Left lung (tissue), 10 donors: ENCODE measurements around the gene UBE3B. TPM values are rescaled to one million over a fixed set of nuclear protein-coding genes. Genes with fewer than 3 reads are reported as not detected.
A peak's percentile ranks its signal among the peaks of the same experiment; 100 is the strongest.

ENCODE experiments used
- ATAC-seq: fragments of 200-7000 bp; cut with Tn5 transposase; one replicate; pipeline ENCODE4 v1.9.1; 2020; ENCODE audit warnings: moderate library complexity
- DNase-seq, 4 donors: peaks; one replicate each; pipeline ENCODE4 v3.0.0-alpha.2; 2013 to 2020
- H3K27ac ChIP-seq, 2 donors: fragments of 200-600 bp; sonication (generic) in 1 of 2; one replicate each; pipeline versions ENCODE4 v1.5.0 to v1.8.0; 2020 to 2021
- H3K27me3 ChIP-seq, 2 donors: fragments of 200-600 bp; sonication (generic) in 1 of 2; one replicate each; pipeline versions ENCODE4 v1.5.0 to v1.8.0; 2020 to 2021
- H3K36me3 ChIP-seq, 2 donors: fragments of 200-600 bp; sonication (generic) in 1 of 2; one replicate each; pipeline versions ENCODE4 v1.5.0 to v1.8.0; 2020 to 2021
- H3K4me1 ChIP-seq, 2 donors: fragments of 200-600 bp; one replicate each; pipeline ENCODE4 v1.8.0; 2021
- H3K4me3 ChIP-seq, 2 donors: fragments of 200-600 bp; sonication (generic) in 1 of 2; one replicate each; pipeline versions ENCODE4 v1.5.0 to v1.8.0; 2020 to 2021; ENCODE audit warnings: mild to moderate bottlenecking in 1 of 2
- H3K9me3 ChIP-seq, 2 donors: fragments of 200-600 bp; sonication (generic) in 1 of 2; one replicate each; pipeline versions ENCODE4 v1.5.0 to v1.8.0; 2020 to 2021
- CTCF ChIP-seq, 2 donors: fragments of 200-600 bp; sonication (generic) in 1 of 2; IDR thresholded peaks; one replicate each; pipeline versions ENCODE4 v1.5.0 to v1.8.0; 2021; ENCODE audit warnings: antibody characterized with exemption in 2 of 2
- intact Hi-C, 2 donors: fragments of 100-400 bp; cut with DNase I; formaldehyde crosslinking; loops; one replicate each; pipeline versions ENCODE4 v1.11.2 to v1.14.2; 2022
- polyA plus RNA-seq, 6 donors: library from polyadenylated mRNA; unstranded; fragments of 120-200 nt; gene quantifications; one replicate each; pipeline ENCODE4 v1.2.1, GENCODE V29; 2013; ENCODE audit not compliant: insufficient read length in 6 of 6
- total RNA-seq, 2 donors: library from RNA; stranded (reverse); fragmentation: NEBNext Ultra II Directional; extraction: Animal tissue kit (Norgen Biotek cat#: 25700); gene quantifications; one replicate each; pipeline ENCODE4 v1.2.1, GENCODE V29; 2021
- donor health status: DM: no; HTN: yes; CAD: no.
- donor health status: DM: no; HTN: no; CAD: no.

Gene UBE3B
- total and polyA plus RNA-seq, 8 donors = 30.5 to 42.5 (median 34.3) TPM

- Histone ChIP-seq H3K36me3 (peaks cover 0 to 41% of the 10 kb centered on the region in 2 donors), H3K9me3 (no peaks in the 10 kb centered on the region), H3K27me3 (no peaks in the 10 kb centered on the region), H3K4me3 (peak within 1 kb of the TSS; percentile 75 to 82), H3K4me1 (peaks cover 5 to 14% of the 10 kb centered on the region in 2 donors), H3K27ac (peak within 1 kb of the TSS; percentile 81 to 87)
- no peak for TF ChIP-seq CTCF (IDR thresholded peaks at IDR 0.05)
- ATAC-seq = peak; percentile 98
- DNase-seq = peak; percentile 97 to 99 (median 98)
- intact Hi-C loops = no loop called here
These were observed 95.8 kb downstream of the UBE3B start, which contains the start of the genes MMAB and MVK for GRCh38 chr12:109573029-109573913. TSS of gene MMAB (minus strand) at chr12:109573504. CDS start at chr12:109573480, 24 bp downstream. TSS of gene MVK (plus strand) at chr12:109573794. CDS start at chr12:109574823, 1,029 bp downstream.

GRCh38 chr12:109573914-109574244 is 96.4 kb downstream of the UBE3B start:
- peaks cover 5 to 14% of the 10 kb centered on the region in 2 donors for H3K4me1 ChIP-seq
- H3K27me3 ChIP-seq = no peaks in the 10 kb centered on the region
- ATAC-seq = no peak
- H3K4me3 ChIP-seq = peak overlapping the region; percentile 75 to 82
- no peak for TF ChIP-seq CTCF (IDR thresholded peaks at IDR 0.05)
- H3K27ac ChIP-seq = peak overlapping the region in 1 of 2 donors; percentile 87
- intact Hi-C loops = no loop called here
- H3K9me3 ChIP-seq = no peaks in the 10 kb centered on the region
- DNase-seq = no peak
- peaks cover 0 to 41% of the 10 kb centered on the region in 2 donors for H3K36me3 ChIP-seq

- ATAC-seq (no peak), DNase-seq (no peak)
- H3K9me3 ChIP-seq = no peaks in the 10 kb centered on the region
- peaks cover 5 to 14% of the 10 kb centered on the region in 2 donors for H3K4me1 ChIP-seq
- H3K36me3 ChIP-seq = peaks cover 0 to 50% of the 10 kb centered on the region in 2 donors
- TF ChIP-seq CTCF (IDR thresholded peaks at IDR 0.05) = no peak
- no peak overlapping the region for H3K4me3 ChIP-seq
- H3K27ac ChIP-seq = no peak overlapping the region
- intact Hi-C loops = no loop called here
- H3K27me3 ChIP-seq = no peaks in the 10 kb centered on the region
These were observed 98.2 kb downstream of the UBE3B start for GRCh38 chr12:109575683-109576082.

GRCh38 chr12:109577311-109577710 is 99.9 kb downstream of the UBE3B start:
- DNase-seq = no peak
- Histone ChIP-seq H3K27me3 (no peaks in the 10 kb centered on the region), H3K4me1 (peaks cover 5 to 24% of the 10 kb centered on the region in 2 donors), H3K36me3 (peaks cover 0 to 65% of the 10 kb centered on the region in 2 donors), H3K9me3 (no peaks in the 10 kb centered on the region), H3K4me3 (no peak overlapping the region), H3K27ac (no peak overlapping the region)
- intact Hi-C loops = no loop called here
- TF ChIP-seq CTCF (IDR thresholded peaks at IDR 0.05) = no peak
- ATAC-seq = no peak

GRCh38 chr12:109578330-109578927 is 101.0 kb downstream of the UBE3B start:
- DNase-seq (no peak), ATAC-seq (no peak)
- Histone ChIP-seq H3K4me1 (peaks cover 0 to 20% of the 10 kb centered on the region in 2 donors), H3K9me3 (no peaks in the 10 kb centered on the region), H3K27me3 (no peaks in the 10 kb centered on the region), H3K4me3 (no peak overlapping the region), H3K27ac (no peak overlapping the region), H3K36me3 (peaks cover 0 to 65% of the 10 kb centered on the region in 2 donors)
- TF ChIP-seq CTCF (IDR thresholded peaks at IDR 0.05) = no peak
- intact Hi-C loops = no loop called here
